ENCODE data around the gene MYO3B. TPM values are rescaled to one million over a fixed set of nuclear protein-coding genes. Genes with fewer than 3 reads are reported as not detected.
"Not testable (repeated sequence)": the region's sequence is repeated elsewhere in the genome, so short reads cannot be mapped to it uniquely, and the experiment has no call there.

Gene MYO3B
- total and polyA plus RNA-seq, 12 donors = 0.04 to 0.11 (median 0.06) TPM; not detected in 8

DNA sequence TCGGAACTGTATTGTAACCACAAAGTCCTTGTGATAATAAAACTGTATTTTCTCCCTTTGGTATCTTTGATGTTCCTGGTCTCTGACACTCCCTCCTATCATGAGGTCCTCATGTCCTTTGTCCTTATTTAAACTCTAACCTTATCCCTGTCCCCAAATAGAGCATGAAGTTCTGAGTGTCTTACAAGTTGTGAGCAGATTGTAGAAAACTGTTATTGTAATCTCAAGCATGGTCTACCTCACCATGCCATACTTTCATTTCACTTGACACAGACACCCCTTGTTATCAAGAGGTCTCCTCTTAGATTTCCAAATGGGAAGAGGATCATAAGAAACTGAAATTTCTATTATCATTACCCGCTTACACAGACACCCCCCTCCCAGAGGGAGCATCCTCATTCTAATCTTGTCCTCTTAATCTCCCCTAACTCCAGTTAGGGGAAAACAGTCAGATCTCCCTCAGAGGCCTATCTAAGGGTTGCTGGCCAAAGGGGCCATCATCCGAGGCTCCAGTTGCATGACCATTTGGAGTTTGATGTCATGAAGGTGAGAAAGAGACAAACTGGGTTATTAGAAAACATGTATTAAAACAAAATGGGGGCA lies 29.0 kb downstream of the MYO3B start:
- WGBS, 4 donors = 73 to 93% (median 81%) methylated on average over 3 of the region's 3 CpGs
- Histone ChIP-seq H3K4me3 (no peak overlapping the region), H3K9me3 (replicated peaks in 1 of 3) (peaks cover 0 to 3% (median 0%) of the 10 kb centered on the region in 3 donors), H3K27me3 (no peaks in the 10 kb centered on the region), H3K36me3 (replicated peaks in 1 of 2) (no peaks in the 10 kb centered on the region), H3K27ac (no peak overlapping the region), H3K4me1 (replicated peaks in 1 of 2) (no peaks in the 10 kb centered on the region)
- no peak for DNase-seq
- intact Hi-C loops (cut with DNase I) = no loop called here
- TF ChIP-seq POLR2A (IDR thresholded peaks at IDR 0.05) = no peak
- TF ChIP-seq, protein P1, sequence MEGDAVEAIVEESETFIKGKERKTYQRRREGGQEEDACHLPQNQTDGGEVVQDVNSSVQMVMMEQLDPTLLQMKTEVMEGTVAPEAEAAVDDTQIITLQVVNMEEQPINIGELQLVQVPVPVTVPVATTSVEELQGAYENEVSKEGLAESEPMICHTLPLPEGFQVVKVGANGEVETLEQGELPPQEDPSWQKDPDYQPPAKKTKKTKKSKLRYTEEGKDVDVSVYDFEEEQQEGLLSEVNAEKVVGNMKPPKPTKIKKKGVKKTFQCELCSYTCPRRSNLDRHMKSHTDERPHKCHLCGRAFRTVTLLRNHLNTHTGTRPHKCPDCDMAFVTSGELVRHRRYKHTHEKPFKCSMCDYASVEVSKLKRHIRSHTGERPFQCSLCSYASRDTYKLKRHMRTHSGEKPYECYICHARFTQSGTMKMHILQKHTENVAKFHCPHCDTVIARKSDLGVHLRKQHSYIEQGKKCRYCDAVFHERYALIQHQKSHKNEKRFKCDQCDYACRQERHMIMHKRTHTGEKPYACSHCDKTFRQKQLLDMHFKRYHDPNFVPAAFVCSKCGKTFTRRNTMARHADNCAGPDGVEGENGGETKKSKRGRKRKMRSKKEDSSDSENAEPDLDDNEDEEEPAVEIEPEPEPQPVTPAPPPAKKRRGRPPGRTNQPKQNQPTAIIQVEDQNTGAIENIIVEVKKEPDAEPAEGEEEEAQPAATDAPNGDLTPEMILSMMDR (IDR thresholded peaks at IDR 0.05) = no peak

- Histone ChIP-seq H3K9me3 (replicated peaks in 1 of 3) (peaks cover 0 to 3% (median 0%) of the 10 kb centered on the region in 3 donors), H3K36me3 (replicated peaks in 1 of 2) (no peaks in the 10 kb centered on the region), H3K4me1 (replicated peaks in 1 of 2) (no peaks in the 10 kb centered on the region), H3K4me3 (no peak overlapping the region), H3K27me3 (no peaks in the 10 kb centered on the region), H3K27ac (no peak overlapping the region)
- WGBS, 4 donors = 66 to 85% (median 75%) methylated on average over 4 of the region's 4 CpGs
- no peak for DNase-seq
- TF ChIP-seq, protein P1 (IDR thresholded peaks at IDR 0.05) = no peak
- TF ChIP-seq POLR2A (IDR thresholded peaks at IDR 0.05) = no peak
- intact Hi-C loops (cut with DNase I) = no loop called here
Observed at GRCh38 chr2:170207901-170208300, 30.0 kb downstream of the MYO3B start.

GRCh38 chr2:170208967-170209366 lies 31.0 kb downstream of the MYO3B start:
- H3K27me3 ChIP-seq = no peaks in the 10 kb centered on the region
- no peak for DNase-seq
- no peak overlapping the region for H3K27ac ChIP-seq
- H3K4me1 ChIP-seq (replicated peaks in 1 of 2) = no peaks in the 10 kb centered on the region
- 77 to 82% (median 81%) methylated on average over 2 of the region's 2 CpGs for WGBS, 4 donors
- intact Hi-C loops (cut with DNase I) = no loop called here
- no peaks in the 10 kb centered on the region for H3K36me3 ChIP-seq (replicated peaks in 1 of 2)
- peaks cover 0 to 3% (median 0%) of the 10 kb centered on the region in 3 donors for H3K9me3 ChIP-seq (replicated peaks in 1 of 3)
- no peak overlapping the region for H3K4me3 ChIP-seq
- TF ChIP-seq POLR2A (IDR thresholded peaks at IDR 0.05) = no peak
- TF ChIP-seq, protein P1 (IDR thresholded peaks at IDR 0.05) = no peak

GRCh38 chr2:170212625-170213280 lies 34.8 kb downstream of the MYO3B start:
- DNase-seq = no peak
- Histone ChIP-seq H3K4me3 (no peak overlapping the region), H3K27ac (no peak overlapping the region), H3K27me3 (no peaks in the 10 kb centered on the region), H3K36me3 (replicated peaks in 1 of 2) (no peaks in the 10 kb centered on the region), H3K4me1 (replicated peaks in 1 of 2) (no peaks in the 10 kb centered on the region), H3K9me3 (replicated peaks in 1 of 3) (peaks cover 0 to 3% (median 0%) of the 10 kb centered on the region in 3 donors)
- 51 to 59% (median 56%) methylated on average over 13 to 14 of the region's 14 CpGs for WGBS, 4 donors
- intact Hi-C loops (cut with DNase I) = no loop called here
- no peak for TF ChIP-seq POLR2A (IDR thresholded peaks at IDR 0.05)
- TF ChIP-seq, protein P1 (IDR thresholded peaks at IDR 0.05) = no peak

DNA sequence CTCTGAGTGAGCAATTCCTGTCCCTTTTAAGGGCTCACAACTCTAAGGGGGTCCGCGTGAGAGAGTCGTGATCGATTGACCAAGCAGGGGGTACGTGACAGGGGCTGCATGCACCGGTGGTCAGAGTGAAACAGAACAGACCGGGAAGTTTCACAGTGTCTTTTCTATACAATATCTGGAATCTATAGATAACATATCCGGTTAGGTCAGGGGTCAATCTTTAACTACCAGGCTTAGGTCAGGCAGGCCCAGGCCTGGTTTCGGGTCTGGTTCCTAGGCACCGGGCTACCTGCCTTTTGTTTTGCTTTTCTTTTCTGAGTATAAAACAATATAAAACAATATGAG lies 35.3 kb downstream of the MYO3B start:
- H3K27me3 ChIP-seq; H3K27ac ChIP-seq; H3K4me1 ChIP-seq (replicated peaks in 1 of 2); H3K9me3 ChIP-seq (replicated peaks in 1 of 3); DNase-seq; H3K36me3 ChIP-seq (replicated peaks in 1 of 2); H3K4me3 ChIP-seq; intact Hi-C loops (cut with DNase I): not testable (repeated sequence)
- WGBS, 4 donors = 50 to 70% (median 62%) methylated on average over 10 of the region's 10 CpGs
